HEK293T (cell line): ENCODE measurements around the gene DDX51.
A peak's percentile ranks its signal among the peaks of the same experiment; 100 is the strongest.

Source experiments
- CTCF ChIA-PET: fragments of 350-600 bp; formaldehyde crosslinking; extraction: SDS; loops from one replicate; lab custom pipeline; 2021; ENCODE audit warnings: antibody characterized with exemption, inconsistent platforms; lab: Yijun Ruan, JAX
- POLR2A ChIA-PET: fragments of 350-600 bp; formaldehyde crosslinking; extraction: SDS; loops from one replicate; lab custom pipeline; 2020; ENCODE audit warnings: antibody characterized with exemption, inconsistent platforms; lab: Yijun Ruan, JAX
- DNase-seq: peaks from one replicate; pipeline ENCODE4 v3.0.0; 2012; ENCODE audit warnings: mixed read lengths; ENCODE audit errors: extremely low spot score
- ARNT ChIP-seq: fragments of 450-650 bp; IDR thresholded peaks from 2 replicates; pipeline ENCODE4 v1.6.1; 2017; ENCODE audit warnings: mild to moderate bottlenecking
- BHLHE40 ChIP-seq: fragments of 450-650 bp; IDR thresholded peaks from 2 replicates; pipeline ENCODE4 v1.6.1; 2016; ENCODE audit warnings: mild to moderate bottlenecking, moderate library complexity, borderline replicate concordance
- CTBP1 ChIP-seq: fragments of 450-650 bp; IDR thresholded peaks from 2 replicates; pipeline ENCODE4 v1.6.1; 2016; ENCODE audit warnings: borderline replicate concordance
- ELF4 ChIP-seq: fragments of 450-650 bp; IDR thresholded peaks from 2 replicates; pipeline ENCODE4 v1.6.1; 2017; ENCODE audit warnings: antibody characterized with exemption
- FOXA1 ChIP-seq: fragments of 450-650 bp; IDR thresholded peaks from 2 replicates; pipeline ENCODE4 v1.6.1; 2016; ENCODE audit warnings: mild to moderate bottlenecking
- FOXK2 ChIP-seq: fragments of 450-650 bp; IDR thresholded peaks from 2 replicates; pipeline ENCODE4 v1.6.1; 2016; ENCODE audit warnings: mild to moderate bottlenecking
- FOXM1 ChIP-seq: fragments of 450-650 bp; IDR thresholded peaks from 2 replicates; pipeline ENCODE4 v1.6.1; 2017; ENCODE audit warnings: mild to moderate bottlenecking, borderline replicate concordance
- HDGF ChIP-seq: fragments of 450-650 bp; IDR thresholded peaks from 2 replicates; pipeline ENCODE4 v1.6.1; 2017; ENCODE audit warnings: antibody characterized with exemption, borderline replicate concordance
- L3MBTL2 ChIP-seq: fragments of 450-650 bp; conservative IDR thresholded peaks from 2 replicates; pipeline ENCODE4 v1.6.1; 2016; ENCODE audit warnings: mild to moderate bottlenecking
- LEF1 ChIP-seq: fragments of 450-650 bp; IDR thresholded peaks from 2 replicates; pipeline ENCODE4 v1.6.1; 2017; ENCODE audit warnings: mild to moderate bottlenecking, borderline replicate concordance
- NFRKB ChIP-seq: fragments of 450-650 bp; IDR thresholded peaks from 2 replicates; pipeline ENCODE4 v1.6.1; 2016; ENCODE audit warnings: mild to moderate bottlenecking, moderate library complexity
- PKNOX1 ChIP-seq: fragments of 450-650 bp; IDR thresholded peaks from 2 replicates; pipeline ENCODE4 v1.6.1; 2016
- SP1 ChIP-seq: fragments of 450-650 bp; IDR thresholded peaks from 2 replicates; pipeline ENCODE4 v1.6.1; 2017
- SUZ12 ChIP-seq: fragments of 450-650 bp; IDR thresholded peaks from 2 replicates; pipeline ENCODE4 v1.6.1; 2016; ENCODE audit warnings: mild to moderate bottlenecking
- TARDBP ChIP-seq: fragments of 450-650 bp; IDR thresholded peaks from 2 replicates; pipeline ENCODE4 v1.6.1; 2016
- ZNF384 ChIP-seq: fragments of 450-650 bp; IDR thresholded peaks from 2 replicates; pipeline ENCODE4 v1.6.1; 2016

DDX51 gene

GRCh38 chr12:132189378-132190011 lies 45.4 kb upstream of the DDX51 start:
- TF ChIP-seq ELF4 (no peak), L3MBTL2 (peak; percentile 76)
- CTCF ChIA-PET, result no interaction called here
- POLR2A ChIA-PET, result interaction anchor here (0.7 kb wide), 1 partner anchor 10 kb away, joined by 3 read pairs; no protein-coding TSS in a partner anchor
- DNase-seq, result peak; percentile 92

GRCh38 chr12:132188916-132189325 lies 44.8 kb upstream of the DDX51 start:
- no peak for TF ChIP-seq FOXM1
- no peak for TF ChIP-seq ZNF384
- no peak for TF ChIP-seq SUZ12
- TF ChIP-seq BHLHE40, result no peak
- no peak for TF ChIP-seq TARDBP
- no peak for TF ChIP-seq SP1
- TF ChIP-seq ARNT, result no peak
- no peak for DNase-seq
- POLR2A ChIA-PET, result no interaction called here
- CTCF ChIA-PET, result no interaction called here

- TF ChIP-seq TARDBP (no peak), BHLHE40 (no peak), ARNT (no peak), ELF4 (no peak), SUZ12 (no peak), L3MBTL2 (no peak), CTBP1 (no peak), ZNF384 (no peak), PKNOX1 (no peak), LEF1 (no peak), NFRKB (no peak), FOXA1 (no peak), FOXK2 (no peak), SP1 (no peak), HDGF (no peak)
- no peak for DNase-seq
- ChIA-PET CTCF (no interaction called here), POLR2A (no interaction called here)
Observed at GRCh38 chr12:132188451-132188901, 44.4 kb upstream of the DDX51 start.

- ChIA-PET POLR2A (no interaction called here), CTCF (no interaction called here)
- TF ChIP-seq L3MBTL2, result no peak
- DNase-seq, result no peak
Observed at GRCh38 chr12:132187646-132188450, 43.7 kb upstream of the DDX51 start.

- CTCF ChIA-PET, result no interaction called here
- no peak for DNase-seq
- TF ChIP-seq FOXA1 (no peak), TARDBP (no peak), FOXM1 (no peak), CTBP1 (no peak), PKNOX1 (no peak), SP1 (no peak), BHLHE40 (no peak), L3MBTL2 (no peak), SUZ12 (no peak), HDGF (no peak), NFRKB (no peak), ELF4 (no peak), LEF1 (no peak), ARNT (no peak)
- POLR2A ChIA-PET, result no interaction called here
Observed at GRCh38 chr12:132186857-132187620, 42.9 kb upstream of the DDX51 start.

- DNase-seq, result no peak
- TF ChIP-seq BHLHE40, result no peak
- no peak for TF ChIP-seq ZNF384
- TF ChIP-seq PKNOX1, result no peak
- TF ChIP-seq ELF4, result no peak
- no peak for TF ChIP-seq NFRKB
- TF ChIP-seq FOXM1, result no peak
- no peak for TF ChIP-seq SP1
- TF ChIP-seq SUZ12, result no peak
- TF ChIP-seq FOXK2, result no peak
- TF ChIP-seq LEF1, result no peak
- TF ChIP-seq CTBP1, result no peak
- TF ChIP-seq FOXA1, result no peak
- no peak for TF ChIP-seq TARDBP
- TF ChIP-seq HDGF, result no peak
- no peak for TF ChIP-seq L3MBTL2
- POLR2A ChIA-PET, result no interaction called here
- CTCF ChIA-PET, result no interaction called here
Observed at GRCh38 chr12:132186208-132186856, 42.2 kb upstream of the DDX51 start.
